ENCODE data around the gene UBE2O.

UBE2O gene

DNA sequence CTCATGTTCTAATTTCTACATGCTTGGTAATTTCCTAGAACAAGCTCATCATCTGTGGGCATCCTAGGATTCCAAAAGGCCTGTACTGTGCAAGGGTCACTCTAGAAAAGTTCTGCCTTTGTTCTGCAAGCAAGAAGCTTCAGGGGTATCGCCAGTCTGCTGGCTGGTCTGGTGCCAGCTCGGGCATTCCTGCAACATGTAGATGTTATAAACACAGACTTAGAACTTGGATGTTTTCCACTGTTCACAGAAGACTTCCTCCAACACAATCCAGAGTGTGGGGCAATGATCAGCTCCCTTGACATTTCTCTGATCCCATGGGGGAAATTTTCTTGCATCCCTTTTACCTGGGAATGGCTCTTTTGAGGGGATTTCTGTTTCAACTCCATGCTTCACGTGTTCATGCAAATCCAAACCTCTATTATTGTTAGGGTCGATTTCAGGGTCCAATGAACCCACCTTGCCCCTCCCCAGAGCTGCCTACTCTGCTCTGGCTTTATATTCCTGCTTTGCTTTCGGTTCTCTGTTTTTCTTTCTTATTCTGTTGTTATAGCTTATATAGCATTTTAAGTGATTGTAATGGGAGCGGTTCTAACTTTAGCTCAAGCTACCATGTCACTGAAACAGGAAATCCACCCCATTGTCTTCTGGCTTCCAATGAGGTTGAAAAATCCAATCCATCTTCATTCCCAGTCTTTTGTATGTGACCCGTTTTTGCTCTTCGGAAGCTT lies 25.3 kb downstream of the UBE2O start:
- H3F3A ChIP-seq (ENCODE audit: insufficient read depth, low read length): no peaks in the 10 kb centered on the region
- H3K9me2 ChIP-seq (replicated peaks; ENCODE audit: insufficient read depth, low read length): no peaks in the 10 kb centered on the region
- DNase-seq: no peak
- no peak for TF ChIP-seq EZH2phosphoT487 (IDR thresholded peaks at IDR 0.05; ENCODE audit: low read length)
- TF ChIP-seq, protein P1, sequence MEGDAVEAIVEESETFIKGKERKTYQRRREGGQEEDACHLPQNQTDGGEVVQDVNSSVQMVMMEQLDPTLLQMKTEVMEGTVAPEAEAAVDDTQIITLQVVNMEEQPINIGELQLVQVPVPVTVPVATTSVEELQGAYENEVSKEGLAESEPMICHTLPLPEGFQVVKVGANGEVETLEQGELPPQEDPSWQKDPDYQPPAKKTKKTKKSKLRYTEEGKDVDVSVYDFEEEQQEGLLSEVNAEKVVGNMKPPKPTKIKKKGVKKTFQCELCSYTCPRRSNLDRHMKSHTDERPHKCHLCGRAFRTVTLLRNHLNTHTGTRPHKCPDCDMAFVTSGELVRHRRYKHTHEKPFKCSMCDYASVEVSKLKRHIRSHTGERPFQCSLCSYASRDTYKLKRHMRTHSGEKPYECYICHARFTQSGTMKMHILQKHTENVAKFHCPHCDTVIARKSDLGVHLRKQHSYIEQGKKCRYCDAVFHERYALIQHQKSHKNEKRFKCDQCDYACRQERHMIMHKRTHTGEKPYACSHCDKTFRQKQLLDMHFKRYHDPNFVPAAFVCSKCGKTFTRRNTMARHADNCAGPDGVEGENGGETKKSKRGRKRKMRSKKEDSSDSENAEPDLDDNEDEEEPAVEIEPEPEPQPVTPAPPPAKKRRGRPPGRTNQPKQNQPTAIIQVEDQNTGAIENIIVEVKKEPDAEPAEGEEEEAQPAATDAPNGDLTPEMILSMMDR (IDR thresholded peaks at IDR 0.05; ENCODE audit: low read length): no peak
- no peak for TF ChIP-seq EZH2 (optimal IDR thresholded peaks at IDR 0.05; ENCODE audit: low read depth, low read length)
- no peaks in the 10 kb centered on the region for H3K9me3 ChIP-seq (replicated peaks; ENCODE audit: insufficient read depth, low read length)
- peaks cover 5% of the 10 kb centered on the region; the same call in 1 of the 2 replicates for H4K20me1 ChIP-seq (ENCODE audit: insufficient read depth, low read length)
- no peak overlapping the region for H2AFZ ChIP-seq (ENCODE audit: low read length)
- no peaks in the 10 kb centered on the region for H3K36me3 ChIP-seq (replicated peaks; ENCODE audit: insufficient read depth, low read length)
- H3K79me2 ChIP-seq (ENCODE audit: low read length): peaks cover 55% of the 10 kb centered on the region
- H3K27me3 ChIP-seq (replicated peaks; ENCODE audit: insufficient read depth, low read length): no peaks in the 10 kb centered on the region
- no peak overlapping the region for H3K4me2 ChIP-seq (ENCODE audit: low read depth, low read length)
- H3K9ac ChIP-seq (ENCODE audit: low read length): no peak overlapping the region
- H3K4me1 ChIP-seq (ENCODE audit: low read length): no peaks in the 10 kb centered on the region
- H3K27ac ChIP-seq (ENCODE audit: low read length): no peak overlapping the region
- H3K4me3 ChIP-seq (ENCODE audit: low read length): no peak overlapping the region

DNA sequence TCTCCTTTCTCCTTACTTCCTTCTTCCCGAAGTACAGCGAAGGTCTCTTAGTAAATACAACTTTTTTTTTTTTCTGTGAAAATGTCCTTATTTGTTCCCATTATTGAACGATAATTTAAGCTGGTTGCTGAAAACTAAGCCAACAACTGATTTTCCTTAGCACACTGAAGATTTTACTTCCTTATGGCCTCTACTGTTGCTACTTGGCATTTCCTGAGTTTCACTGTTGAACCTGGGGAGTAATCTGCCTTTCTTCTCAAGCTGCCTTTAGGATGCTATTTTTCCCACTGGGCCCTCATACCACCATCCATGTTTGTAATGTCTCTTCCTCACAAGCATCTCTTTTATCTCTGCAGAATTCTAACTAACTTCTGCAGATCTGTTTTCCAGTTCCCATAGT lies 26.1 kb downstream of the UBE2O start:
- no peak overlapping the region for H3K4me2 ChIP-seq (ENCODE audit: low read depth, low read length)

DNA sequence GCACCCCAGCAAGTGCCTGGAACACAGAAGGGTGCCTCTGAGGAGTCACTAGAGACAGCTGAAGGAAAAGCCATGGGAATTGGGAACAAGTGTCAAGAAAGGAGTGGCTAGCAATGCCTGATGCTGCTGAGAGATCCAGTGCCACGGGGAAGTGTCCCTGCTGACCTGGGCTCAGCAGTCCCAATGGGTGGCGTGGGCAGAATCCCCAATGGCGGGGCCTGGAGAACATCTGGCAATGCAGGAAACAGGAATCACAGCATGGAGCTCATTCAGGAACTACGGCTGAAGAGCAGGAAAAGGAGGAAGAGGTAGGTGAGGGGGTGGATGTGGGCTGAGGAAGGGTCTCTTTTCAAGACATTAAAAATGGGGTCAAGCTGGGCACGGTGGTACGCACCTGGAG lies 30.1 kb downstream of the UBE2O start:
- no peaks in the 10 kb centered on the region for H3K36me3 ChIP-seq (replicated peaks; ENCODE audit: insufficient read depth, low read length)
- TF ChIP-seq EZH2 (optimal IDR thresholded peaks at IDR 0.05; ENCODE audit: low read depth, low read length) (no peak), EZH2phosphoT487 (IDR thresholded peaks at IDR 0.05; ENCODE audit: low read length) (no peak)
- TF ChIP-seq, protein P1 (IDR thresholded peaks at IDR 0.05; ENCODE audit: low read length): no peak
- peaks cover 61% of the 10 kb centered on the region for H3K79me2 ChIP-seq (ENCODE audit: low read length)
- no peak overlapping the region for H2AFZ ChIP-seq (ENCODE audit: low read length)
- H3K4me1 ChIP-seq (ENCODE audit: low read length): peaks cover 25% of the 10 kb centered on the region
- peaks cover 15% of the 10 kb centered on the region for H3F3A ChIP-seq (ENCODE audit: insufficient read depth, low read length)
- no peak overlapping the region for H3K4me3 ChIP-seq (ENCODE audit: low read length)
- DNase-seq: no peak
- no peaks in the 10 kb centered on the region for H3K9me3 ChIP-seq (replicated peaks; ENCODE audit: insufficient read depth, low read length)
- H3K9ac ChIP-seq (ENCODE audit: low read length): no peak overlapping the region
- H4K20me1 ChIP-seq (ENCODE audit: insufficient read depth, low read length): no peaks in the 10 kb centered on the region
- no peaks in the 10 kb centered on the region for H3K9me2 ChIP-seq (replicated peaks; ENCODE audit: insufficient read depth, low read length)
- no peak overlapping the region for H3K4me2 ChIP-seq (ENCODE audit: low read depth, low read length)
- no peak overlapping the region for H3K27ac ChIP-seq (ENCODE audit: low read length)
- H3K27me3 ChIP-seq (replicated peaks; ENCODE audit: insufficient read depth, low read length): no peaks in the 10 kb centered on the region

More for the DNA sequence above, 26.1 kb downstream of the UBE2O start:
- Histone ChIP-seq H3K9ac (ENCODE audit: low read length) (no peak overlapping the region), H2AFZ (ENCODE audit: low read length) (no peak overlapping the region), H3K9me2 (replicated peaks; ENCODE audit: insufficient read depth, low read length) (no peaks in the 10 kb centered on the region), H3K4me1 (ENCODE audit: low read length) (no peaks in the 10 kb centered on the region), H3K27me3 (replicated peaks; ENCODE audit: insufficient read depth, low read length) (no peaks in the 10 kb centered on the region), H3K36me3 (replicated peaks; ENCODE audit: insufficient read depth, low read length) (no peaks in the 10 kb centered on the region), H3K4me3 (ENCODE audit: low read length) (no peak overlapping the region), H4K20me1 (ENCODE audit: insufficient read depth, low read length) (no peaks in the 10 kb centered on the region), H3K27ac (ENCODE audit: low read length) (no peak overlapping the region), H3F3A (ENCODE audit: insufficient read depth, low read length) (no peaks in the 10 kb centered on the region), H3K79me2 (ENCODE audit: low read length) (peaks cover 55% of the 10 kb centered on the region), H3K9me3 (replicated peaks; ENCODE audit: insufficient read depth, low read length) (no peaks in the 10 kb centered on the region)
- no peak for DNase-seq
- TF ChIP-seq, protein P1 (IDR thresholded peaks at IDR 0.05; ENCODE audit: low read length): no peak
- TF ChIP-seq EZH2phosphoT487 (IDR thresholded peaks at IDR 0.05; ENCODE audit: low read length) (no peak), EZH2 (optimal IDR thresholded peaks at IDR 0.05; ENCODE audit: low read depth, low read length) (no peak)

Measured in MM.1S (cell line).